Right kidney (tissue), 9 donors: Measurements from ENCODE around the gene OR10G2.
"Not testable (repeated sequence)": the region's sequence is repeated elsewhere in the genome, so short reads cannot be mapped to it uniquely, and the experiment has no call there.

Experiments used
- DNase-seq: peaks from one replicate; pipeline ENCODE4 v3.0.0-alpha.2; 2016
- long read RNA-seq, 8 donors: transcript quantifications; one replicate each; lab custom pipeline, GENCODE V29; 2026

Gene OR10G2
- long read RNA-seq, donor 1 = 0 reads
- long read RNA-seq, donor 2 = 0 reads
- long read RNA-seq, donor 3 = 0 reads
- long read RNA-seq, donor 4 = 0 reads
- long read RNA-seq, donor 5 = 0 reads
- long read RNA-seq, donor 6 = 0 reads
- long read RNA-seq, donor 7 = 0 reads
- long read RNA-seq, donor 8 = 0 reads

DNA sequence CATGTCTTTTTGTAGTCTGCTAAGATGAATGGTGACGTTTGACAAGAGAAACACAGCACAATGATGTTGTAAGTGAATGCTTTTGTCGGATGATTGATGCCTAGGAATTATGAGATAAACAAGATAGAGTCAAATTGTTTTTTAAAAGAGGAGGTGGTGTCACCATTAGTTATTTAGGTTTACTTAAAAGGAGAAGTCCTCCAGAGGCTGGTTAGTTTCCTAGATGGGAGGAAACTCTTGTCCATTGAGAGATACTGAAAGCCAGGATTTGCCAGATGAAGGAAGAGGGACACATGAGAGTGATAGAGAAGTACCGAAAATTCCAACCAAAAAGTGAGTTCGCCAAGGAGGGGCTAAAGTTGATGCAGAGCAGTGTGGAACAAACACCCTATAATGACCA is at the start of gene OR10G2:
OR10G2 (minus strand) TSS at position 101 of the 400 bp plus-strand sequence; CDS start at position 3, 98 bp downstream.
- no peak for DNase-seq

- no peak for DNase-seq
Measured at GRCh38 chr14:21680072-21680471, 45.3 kb upstream of the OR10G2 start.

GRCh38 chr14:21675566-21675965 is 40.8 kb upstream of the OR10G2 start:
- DNase-seq = no peak

DNA sequence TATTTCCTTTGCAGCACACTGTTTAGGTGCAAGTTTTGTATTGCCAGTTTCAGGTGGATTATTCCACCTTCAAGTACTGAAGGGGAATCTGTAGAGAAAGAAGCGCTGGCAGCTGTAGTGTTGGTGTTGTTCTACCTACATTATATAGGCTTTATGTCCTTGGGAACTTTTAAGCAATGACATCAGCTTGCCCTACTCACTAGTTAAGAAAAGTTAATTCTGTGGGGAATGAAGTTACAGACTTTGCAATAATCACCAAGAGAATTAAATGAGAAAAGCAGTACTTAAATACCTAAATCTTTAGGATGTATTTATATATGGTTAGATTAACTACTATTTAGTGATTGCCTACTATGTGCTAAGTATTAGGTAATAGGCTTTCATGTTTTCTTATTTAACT is 39.0 kb upstream of the OR10G2 start, which contains the start of gene OR4E1:
OR4E1 (minus strand) TSS at position 101 of the 400 bp plus-strand sequence. CDS start 2,883 bp downstream, outside the sequence.
- no peak for DNase-seq

DNA sequence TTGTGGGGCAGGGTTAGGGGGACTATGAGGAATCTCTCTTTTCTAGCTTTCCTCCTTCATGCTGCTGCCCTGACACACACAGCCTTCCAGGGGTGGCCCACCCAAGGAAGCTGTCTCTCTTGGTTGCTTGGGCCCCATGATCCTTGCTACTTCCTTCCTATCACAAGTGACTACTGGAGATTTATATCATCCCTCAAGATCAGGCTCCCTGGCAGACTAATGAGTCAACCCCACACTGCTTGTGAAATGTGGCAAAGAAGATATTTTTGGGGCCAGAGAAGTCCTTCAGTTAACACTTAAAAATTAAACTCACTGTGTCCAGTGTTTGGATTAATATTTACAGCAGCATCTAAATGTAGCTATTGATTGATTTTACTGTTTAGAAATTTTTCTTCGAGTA is 37.4 kb upstream of the OR10G2 start:
- no peak for DNase-seq

GRCh38 chr14:21671371-21671770 is 36.6 kb upstream of the OR10G2 start:
- DNase-seq = no peak

GRCh38 chr14:21669284-21669683 is 34.5 kb upstream of the OR10G2 start:
- no peak for DNase-seq

DNA sequence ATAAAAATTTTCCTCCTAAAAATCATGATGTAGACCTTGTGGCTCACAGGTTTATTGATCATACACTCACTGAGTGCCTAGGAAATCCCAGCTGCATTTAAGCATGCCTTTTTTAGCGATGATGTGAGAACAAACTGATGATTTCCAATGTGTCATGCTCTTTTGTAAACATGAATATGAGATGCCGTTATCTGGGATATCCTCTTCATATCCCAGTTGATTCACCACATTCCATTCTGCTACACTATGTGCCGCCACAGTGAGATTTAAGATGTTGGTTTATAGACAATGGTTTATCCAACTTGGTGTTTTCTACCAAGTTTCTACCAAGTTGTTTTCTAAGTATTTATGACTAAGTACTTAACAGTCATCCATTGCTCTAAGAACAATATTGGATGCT is 33.6 kb upstream of the OR10G2 start:
- DNase-seq = no peak

DNA sequence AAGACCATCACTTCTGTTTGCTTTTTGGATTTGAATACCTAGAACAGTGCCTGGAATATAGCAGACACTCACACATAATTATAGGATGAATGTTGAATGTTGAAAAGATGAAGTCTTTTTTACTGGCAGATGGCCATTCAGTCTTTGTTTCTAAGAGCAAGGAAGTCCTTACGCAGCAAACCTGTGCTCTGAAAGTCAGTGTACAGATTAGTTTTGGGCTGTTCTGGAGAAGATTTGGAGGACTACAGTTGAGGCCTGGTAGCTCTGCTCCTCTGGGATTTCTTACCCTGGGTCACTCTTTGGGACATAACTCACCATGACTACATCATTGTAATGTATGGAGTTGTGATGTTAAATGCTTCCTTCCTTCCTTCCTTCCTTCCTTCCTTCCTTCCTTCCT is 22.2 kb upstream of the OR10G2 start:
- no peak for DNase-seq

- no peak for DNase-seq
Measured at GRCh38 chr14:21654215-21654614, 19.5 kb upstream of the OR10G2 start.

DNA sequence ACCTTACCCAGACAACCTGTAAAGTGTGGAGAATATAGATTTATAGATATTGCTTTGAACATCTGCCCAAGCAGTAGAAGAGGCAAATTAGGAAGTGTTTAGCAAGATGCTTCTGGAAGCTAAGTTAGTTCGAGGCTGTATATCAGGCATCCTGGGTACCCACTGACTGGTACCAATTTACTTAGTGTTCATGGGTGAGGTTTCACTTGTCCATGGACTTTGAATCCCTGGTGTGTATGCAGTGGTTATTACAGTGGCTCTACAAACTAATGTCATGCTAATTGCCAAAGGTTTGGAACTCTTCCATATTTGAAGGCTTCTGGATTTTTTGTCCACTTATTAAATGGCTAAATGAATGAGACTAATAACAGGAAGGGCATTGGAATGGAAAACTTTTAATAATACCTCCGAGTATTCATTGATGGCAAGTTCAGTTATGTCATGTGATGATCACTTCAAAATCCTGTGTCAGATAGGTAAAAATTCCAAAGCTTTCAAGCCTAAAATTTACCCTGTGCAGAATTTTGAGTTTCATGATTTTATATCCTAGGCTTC is 18.7 kb upstream of the OR10G2 start, which contains the start of gene OR4E2:
OR4E2 (plus strand) TSS at position 505 of the 555 bp plus-strand sequence. CDS start 11,248 bp downstream, outside the sequence.
- DNase-seq = no peak

DNA sequence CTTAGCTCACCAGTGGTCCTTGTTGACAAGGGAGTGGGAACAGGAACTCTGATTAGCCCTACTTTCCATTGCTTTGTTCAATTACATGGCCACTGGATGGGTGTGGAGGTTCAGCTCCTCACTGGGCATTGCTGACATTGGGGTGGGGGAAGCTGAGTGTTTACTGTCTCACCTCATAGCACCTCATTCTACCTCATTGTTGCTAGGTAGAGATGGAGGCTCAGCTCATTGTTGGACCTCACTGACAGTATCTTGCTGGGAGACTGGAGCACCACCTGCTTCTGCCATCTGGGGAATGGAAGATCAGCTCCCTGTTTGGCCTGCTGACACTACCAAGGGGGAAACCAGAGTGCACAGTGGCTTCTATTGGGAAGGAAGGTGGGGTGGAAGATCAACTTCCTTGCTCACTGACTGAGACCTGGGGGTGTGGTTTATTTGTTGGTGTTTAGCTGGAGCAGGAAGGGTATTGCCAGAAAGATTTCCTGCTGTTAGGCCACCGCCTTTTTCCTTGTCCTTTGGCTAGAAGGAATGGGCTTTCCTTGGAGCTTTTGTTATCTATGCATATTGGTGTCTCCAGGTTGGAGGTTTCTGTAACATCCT is 17.6 kb upstream of the OR10G2 start:
- DNase-seq = no peak

GRCh38 chr14:21647380-21647779 is 12.6 kb upstream of the OR10G2 start:
- no peak for DNase-seq

GRCh38 chr14:21643407-21643806 is 8.7 kb upstream of the OR10G2 start:
- DNase-seq = no peak

GRCh38 chr14:21642683-21643082 is 7.9 kb upstream of the OR10G2 start:
- DNase-seq = no peak

DNA sequence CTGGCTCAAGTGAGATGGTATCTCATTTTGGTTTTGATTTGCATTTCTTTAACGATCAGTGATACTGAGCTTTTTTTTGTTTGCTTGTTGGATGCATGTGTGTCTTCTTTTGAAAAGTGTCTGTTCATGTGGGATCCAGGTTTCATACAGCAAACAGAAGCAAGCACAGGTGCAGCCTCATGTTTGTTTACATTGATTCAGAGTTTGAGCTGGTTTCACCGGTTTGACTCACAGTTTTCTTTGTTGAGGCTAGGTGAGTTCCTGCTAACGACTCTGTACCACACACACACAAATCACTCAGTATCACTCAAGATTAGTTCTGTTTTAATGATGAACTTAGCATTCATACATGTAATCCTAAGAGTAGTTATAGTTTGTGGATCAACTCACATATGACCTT is 3.7 kb downstream of the OR10G2 start:
- no peak for DNase-seq

DNA sequence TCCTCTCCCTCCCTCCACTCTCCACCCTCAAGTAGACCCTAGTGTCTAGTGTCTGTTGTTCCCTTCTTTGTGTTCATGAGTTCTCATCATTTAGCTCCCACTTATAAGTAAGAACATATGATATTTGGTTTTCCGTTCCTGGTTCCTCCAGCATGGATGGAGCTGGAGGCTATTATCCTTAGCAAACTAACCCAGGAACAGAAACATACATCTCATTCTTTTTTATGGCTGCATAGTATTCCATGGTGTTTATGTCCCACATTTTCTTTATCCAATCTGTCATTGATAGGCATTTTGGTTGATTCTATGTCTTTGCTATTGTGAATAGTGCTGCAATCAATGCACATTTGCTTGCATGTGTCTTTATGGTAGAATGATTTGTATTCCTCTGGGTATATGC is 4.2 kb downstream of the OR10G2 start:
- not testable (repeated sequence) for DNase-seq

GRCh38 chr14:21626491-21627230 is 8.1 kb downstream of the OR10G2 start:
- DNase-seq = no peak

- DNase-seq = no peak
Measured at GRCh38 chr14:21617614-21618013, 17.1 kb downstream of the OR10G2 start.

- DNase-seq = no peak
Measured at GRCh38 chr14:21614240-21614639, 20.5 kb downstream of the OR10G2 start.

DNA sequence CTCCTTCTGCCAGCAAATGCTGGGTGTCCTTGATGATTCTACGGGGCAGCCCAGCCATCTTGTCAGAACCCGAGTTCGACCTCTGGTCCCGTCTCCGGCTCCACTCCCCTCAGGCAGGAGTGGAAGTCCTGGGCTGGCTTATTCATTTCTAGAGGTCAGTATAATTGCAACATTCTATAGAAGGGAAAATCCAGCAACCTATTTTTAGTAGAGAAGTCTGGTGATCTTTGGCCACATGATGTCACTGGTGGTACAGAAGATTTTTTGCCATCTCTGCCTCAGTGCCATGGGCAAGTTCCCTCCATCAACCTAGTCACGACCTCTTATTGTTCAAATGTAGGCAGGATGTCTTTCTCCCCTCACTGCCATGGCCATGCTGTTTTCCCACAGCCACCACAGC is 22.4 kb downstream of the OR10G2 start:
- DNase-seq = no peak

DNA sequence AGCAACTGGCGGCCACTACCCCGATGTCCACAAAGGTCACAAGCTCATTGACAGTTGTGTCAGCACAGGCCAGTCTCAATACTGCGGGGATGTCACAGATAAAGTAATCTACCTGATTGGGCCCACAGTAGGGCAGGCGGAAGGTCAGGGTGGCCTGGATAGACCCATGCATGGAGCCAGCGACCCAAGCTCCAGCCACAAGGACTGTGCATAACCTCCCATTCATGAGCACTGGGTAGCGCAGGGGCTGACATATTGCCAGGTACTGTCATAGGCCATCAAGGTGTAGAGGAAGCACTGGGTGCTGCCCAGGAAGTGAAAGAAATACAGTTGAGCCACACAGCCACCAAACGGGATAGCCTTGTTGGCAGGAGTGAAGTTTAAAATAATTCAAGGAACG is 32.6 kb downstream of the OR10G2 start:
- not testable (repeated sequence) for DNase-seq

GRCh38 chr14:21589317-21589716 is 45.4 kb downstream of the OR10G2 start:
- DNase-seq = no peak
